Upper lobe of right lung (tissue), 1 donor: ENCODE data around the gene NPAS3. TPM values are rescaled to one million over a fixed set of nuclear protein-coding genes. Genes with fewer than 3 reads are reported as not detected.

Experiments
- ATAC-seq: fragments of 200-7000 bp; cut with Tn5 transposase; one replicate; pipeline ENCODE4 v1.9.1; 2020; ENCODE audit warnings: mild to moderate bottlenecking, moderate library complexity
- DNase-seq: peaks from one replicate; pipeline ENCODE4 v3.0.0-alpha.2; 2020
- H3K27ac ChIP-seq: fragments of 200-600 bp; one replicate; pipeline ENCODE4 v1.8.0; 2022
- H3K27me3 ChIP-seq: fragments of 200-600 bp; one replicate; pipeline ENCODE4 v1.8.0; 2022; ENCODE audit warnings: mild to moderate bottlenecking
- H3K36me3 ChIP-seq: fragments of 200-600 bp; one replicate; pipeline ENCODE4 v1.8.0; 2022
- H3K4me1 ChIP-seq: fragments of 200-600 bp; one replicate; pipeline ENCODE4 v1.8.0; 2022
- H3K4me3 ChIP-seq: fragments of 200-600 bp; one replicate; pipeline ENCODE4 v1.8.0; 2022; ENCODE audit warnings: mild to moderate bottlenecking
- H3K9me3 ChIP-seq: fragments of 200-600 bp; one replicate; pipeline ENCODE4 v1.8.0; 2022
- CTCF ChIP-seq: fragments of 200-600 bp; IDR thresholded peaks from one replicate; pipeline ENCODE4 v1.8.0; 2022; ENCODE audit warnings: antibody characterized with exemption
- intact Hi-C: fragments of 100-400 bp; cut with DNase I; formaldehyde crosslinking; loops from one replicate; pipeline ENCODE4 v1.11.0; 2022
- total RNA-seq: library from RNA; stranded (reverse); fragmentation: NEBNext Ultra II Directional; extraction: Animal tissue kit (Norgen Biotek cat#: 25700); gene quantifications from one replicate; pipeline ENCODE4 v1.2.1, GENCODE V29; 2021
- donor health status: DM: no; HTN: yes; CAD: no; lungs with severe emphysema.

The NPAS3 gene
- total RNA-seq, 1 donor from 2014 or later = 1.2 TPM

- no peak for TF ChIP-seq CTCF
- H3K4me3 ChIP-seq = no peak overlapping the region
- no peaks in the 10 kb centered on the region for H3K36me3 ChIP-seq
- no peaks in the 10 kb centered on the region for H3K9me3 ChIP-seq
- DNase-seq = no peak
- H3K27me3 ChIP-seq = no peaks in the 10 kb centered on the region
- intact Hi-C loops = no loop called here
- H3K4me1 ChIP-seq = no peaks in the 10 kb centered on the region
- ATAC-seq = peak; percentile 16
- H3K27ac ChIP-seq = no peak overlapping the region
Measured at GRCh38 chr14:33279865-33280264, 341.2 kb downstream of the NPAS3 start.

- H3K4me1 ChIP-seq = no peaks in the 10 kb centered on the region
- intact Hi-C loops = no loop called here
- H3K4me3 ChIP-seq = no peak overlapping the region
- DNase-seq (no peak), ATAC-seq (no peak)
- H3K36me3 ChIP-seq = no peaks in the 10 kb centered on the region
- no peak overlapping the region for H3K27ac ChIP-seq
- H3K9me3 ChIP-seq = no peaks in the 10 kb centered on the region
- no peaks in the 10 kb centered on the region for H3K27me3 ChIP-seq
- TF ChIP-seq CTCF = no peak
Measured at GRCh38 chr14:33280646-33281045, 342.0 kb downstream of the NPAS3 start.

- intact Hi-C loops = no loop called here
- H3K27me3 ChIP-seq = no peaks in the 10 kb centered on the region
- no peaks in the 10 kb centered on the region for H3K9me3 ChIP-seq
- H3K27ac ChIP-seq = no peak overlapping the region
- no peak overlapping the region for H3K4me3 ChIP-seq
- ATAC-seq (no peak), DNase-seq (no peak)
- H3K4me1 ChIP-seq = no peaks in the 10 kb centered on the region
- TF ChIP-seq CTCF = no peak
- no peaks in the 10 kb centered on the region for H3K36me3 ChIP-seq
Measured at GRCh38 chr14:33282331-33283230, 343.9 kb downstream of the NPAS3 start.

- TF ChIP-seq CTCF = no peak
- no peak for DNase-seq
- H3K4me3 ChIP-seq = no peak overlapping the region
- intact Hi-C loops = no loop called here
- no peaks in the 10 kb centered on the region for H3K9me3 ChIP-seq
- H3K27ac ChIP-seq = no peak overlapping the region
- no peak for ATAC-seq
- H3K36me3 ChIP-seq = no peaks in the 10 kb centered on the region
- H3K4me1 ChIP-seq = no peaks in the 10 kb centered on the region
- H3K27me3 ChIP-seq = no peaks in the 10 kb centered on the region
Measured at GRCh38 chr14:33285902-33286700, 347.4 kb downstream of the NPAS3 start.

GRCh38 chr14:33287189-33287588, 348.5 kb downstream of the NPAS3 start:
- H3K4me1 ChIP-seq = no peaks in the 10 kb centered on the region
- intact Hi-C loops = no loop called here
- no peaks in the 10 kb centered on the region for H3K36me3 ChIP-seq
- DNase-seq = no peak
- peak; percentile 21 for ATAC-seq
- H3K27ac ChIP-seq = no peak overlapping the region
- TF ChIP-seq CTCF = no peak
- H3K4me3 ChIP-seq = no peak overlapping the region
- no peaks in the 10 kb centered on the region for H3K27me3 ChIP-seq
- H3K9me3 ChIP-seq = no peaks in the 10 kb centered on the region
